Thyroid gland (tissue), 4 donors: Measurements from ENCODE around the gene CEP250.

ENCODE experiments used
- POLR2A ChIP-seq, 2 donors: fragments of 450-650 bp; IDR thresholded peaks; one replicate each; pipeline ENCODE4 v1.6.1; 2017; ENCODE audit warnings: antibody characterized with exemption in 2 of 2, mild to moderate bottlenecking in 2 of 2, moderate library complexity in 1 of 2
- TF ChIP-seq, protein P1 (sequence below), 6 experiments: fragments of 200-600 bp in 3 of 6; fragments of 450-650 bp in 3 of 6; sonication (generic) in 3 of 6; IDR thresholded peaks; one replicate each; pipeline ENCODE4 v1.5.1; 2016 to 2019; ENCODE audit warnings: antibody characterized with exemption in 6 of 6, mild to moderate bottlenecking in 2 of 6, inconsistent platforms in 1 of 6, moderate library complexity in 1 of 6

DNA sequence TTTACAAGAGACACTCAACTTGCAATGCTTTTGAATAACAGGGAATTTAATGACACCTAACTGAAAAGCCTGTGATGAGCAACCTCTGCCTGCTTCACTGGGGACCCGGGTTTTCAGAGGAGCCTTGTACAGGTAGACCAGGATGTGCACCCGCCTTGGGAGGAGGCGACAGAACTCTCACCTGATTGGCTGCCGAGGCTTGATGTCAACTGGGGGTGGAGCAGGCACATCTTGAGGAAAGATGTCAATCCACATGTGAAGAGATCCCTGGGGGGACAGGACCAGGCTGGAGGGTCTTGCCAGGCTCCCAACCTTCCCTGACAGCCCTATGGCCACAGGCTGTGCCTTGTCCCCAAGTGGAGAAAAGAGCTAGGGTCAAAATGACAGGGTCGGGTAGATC, 106.3 kb downstream of the CEP250 start:
- TF ChIP-seq, protein P1, sequence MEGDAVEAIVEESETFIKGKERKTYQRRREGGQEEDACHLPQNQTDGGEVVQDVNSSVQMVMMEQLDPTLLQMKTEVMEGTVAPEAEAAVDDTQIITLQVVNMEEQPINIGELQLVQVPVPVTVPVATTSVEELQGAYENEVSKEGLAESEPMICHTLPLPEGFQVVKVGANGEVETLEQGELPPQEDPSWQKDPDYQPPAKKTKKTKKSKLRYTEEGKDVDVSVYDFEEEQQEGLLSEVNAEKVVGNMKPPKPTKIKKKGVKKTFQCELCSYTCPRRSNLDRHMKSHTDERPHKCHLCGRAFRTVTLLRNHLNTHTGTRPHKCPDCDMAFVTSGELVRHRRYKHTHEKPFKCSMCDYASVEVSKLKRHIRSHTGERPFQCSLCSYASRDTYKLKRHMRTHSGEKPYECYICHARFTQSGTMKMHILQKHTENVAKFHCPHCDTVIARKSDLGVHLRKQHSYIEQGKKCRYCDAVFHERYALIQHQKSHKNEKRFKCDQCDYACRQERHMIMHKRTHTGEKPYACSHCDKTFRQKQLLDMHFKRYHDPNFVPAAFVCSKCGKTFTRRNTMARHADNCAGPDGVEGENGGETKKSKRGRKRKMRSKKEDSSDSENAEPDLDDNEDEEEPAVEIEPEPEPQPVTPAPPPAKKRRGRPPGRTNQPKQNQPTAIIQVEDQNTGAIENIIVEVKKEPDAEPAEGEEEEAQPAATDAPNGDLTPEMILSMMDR (IDR thresholded peaks at IDR 0.05) = no peak
- no peak for TF ChIP-seq POLR2A (IDR thresholded peaks at IDR 0.05)
